Heart left ventricle (tissue), 13 donors: ENCODE data around the gene PTPRM.

Experiments
- CTCF ChIP-seq, 12 donors: fragments of 200-600 bp; sonication (generic) in 4 of 12; IDR thresholded peaks; one replicate each; pipeline versions ENCODE4 v1.5.0 to v1.8.0; 2018 to 2022; ENCODE audit warnings: antibody characterized with exemption in 12 of 12, mild to moderate bottlenecking in 5 of 12
- POLR2A ChIP-seq, 2 donors: fragments of 450-650 bp; IDR thresholded peaks; one replicate each; pipeline ENCODE4 v1.6.1; 2017; ENCODE audit warnings: antibody characterized with exemption in 2 of 2, mild to moderate bottlenecking in 2 of 2, moderate library complexity in 2 of 2
- donor health status: ischemic (EF 13 %, LVEDD 7.1; RV severe dilation, severe dysfunction).
- donor health status: DM: no; HTN: yes; CAD: no.
- donor health status: DM: no; HTN: no; CAD: no.
- donor health status: ischemic (EF 25% LVEDD 6.9; RV normal size, moderate dysfunction).
- donor health status: ischemic (EF 25% LVEDD 5.7; RV mildly dilated, moderate dysfunction).
- donor health status: ischemic (EF 35%, LVEDD 5.7; RV mildly dilated, moderate dysfunction).
- donor health status: nonischemic (EF 11% LVEDD 7.7; RV severe dilation, severe dysfunction).
- donor health status: DM: yes; HTN: yes; CAD: no.
- donor health status: PGD.
- donor health status: ischemic (EF 29% LVEDD 5.4; RV normal size, mild dysfunction).
- donor health status: nonischemic (EF 23%, LVEDD 6.1; RV moderate dilation, normal function).

GRCh38 chr18:7786569-7786968 lies 219.5 kb downstream of the PTPRM start:
- TF ChIP-seq CTCF (IDR thresholded peaks at IDR 0.05) = no peak
- TF ChIP-seq POLR2A (IDR thresholded peaks at IDR 0.05) = no peak
